ENCODE results near the gene FABP1. TPM values are rescaled to one million over a fixed set of nuclear protein-coding genes. Genes with fewer than 3 reads are reported as not detected.

The FABP1 gene
- total RNA-seq = 1,000 to 10,000 TPM; 2,293 to 3,160 TPM
- long read RNA-seq, transcript FABP1-204 (4 exons, 2,084 nt) = minor isoform, 12 of 6,716 reads
- long read RNA-seq, transcript FABP1-203 (2 exons, 546 nt) = minor isoform, 13 of 6,716 reads
- long read RNA-seq, transcript FABP1-201 (4 exons, 555 nt) = major isoform, 6,330 of 6,716 reads
- long read RNA-seq, transcript FABP1-202 (3 exons, 1,839 nt) = minor isoform, 70 of 6,716 reads
- long read RNA-seq, partial matches to known transcripts = 164 of 6,716 reads
- long read RNA-seq, other reads (novel, unspliced or antisense) = 127 of 6,716 reads

GRCh38 chr2:88127888-88128653 is at the start of gene FABP1:
TSS of gene FABP1 (minus strand) at chr2:88128062. CDS start at chr2:88128017, 45 bp downstream.
- intact Hi-C loops (cut with DNase I, micrococcal nuclease) = no loop called here
- ATAC-seq = peak; percentile 56

GRCh38 chr2:88177556-88177955 is 49.7 kb upstream of the FABP1 start:
- no peak for DNase-seq
- intact Hi-C loops (cut with DNase I, micrococcal nuclease) = no loop called here
- ATAC-seq = no peak

More at GRCh38 chr2:88127888-88128653, at the start of gene FABP1:
- peak; percentile 45 to 67 for DNase-seq

GRCh38 chr2:88176352-88176984 is 48.6 kb upstream of the FABP1 start:
- no peak for DNase-seq
- no peak for ATAC-seq
- intact Hi-C loops (cut with DNase I, micrococcal nuclease) = no loop called here

GRCh38 chr2:88172882-88173281 is 45.0 kb upstream of the FABP1 start:
- DNase-seq = no peak
- ATAC-seq = no peak
- intact Hi-C loops (cut with DNase I, micrococcal nuclease) = no loop called here

- no peak for DNase-seq
- intact Hi-C loops (cut with DNase I, micrococcal nuclease) = no loop called here
- ATAC-seq = no peak
Measured at GRCh38 chr2:88171966-88172365, 44.1 kb upstream of the FABP1 start.

- DNase-seq = peak in 1 of 2 donors; percentile 48
- peak; percentile 58 for ATAC-seq
- intact Hi-C loops (cut with DNase I, micrococcal nuclease) = no loop called here
Measured at GRCh38 chr2:88170472-88170892, 42.6 kb upstream of the FABP1 start.

- ATAC-seq = no peak
- intact Hi-C loops (cut with DNase I, micrococcal nuclease) = loop anchor here (10.0 kb wide), 2 partner anchors 104 to 1354 kb away; partner anchors contain the start of gene SMYD1 (in 1 of the 2)
Measured at GRCh38 chr2:88168386-88168785, 40.5 kb upstream of the FABP1 start.

GRCh38 chr2:88167740-88168139 is 39.9 kb upstream of the FABP1 start:
- intact Hi-C loops (cut with DNase I, micrococcal nuclease) = loop anchor here (10.0 kb wide), 2 partner anchors 103 to 1353 kb away; partner anchors contain the start of gene SMYD1 (in 1 of the 2)
- ATAC-seq = no peak

More at GRCh38 chr2:88168386-88168785, 40.5 kb upstream of the FABP1 start:
- no peak for DNase-seq

GRCh38 chr2:88165332-88166003 is 37.6 kb upstream of the FABP1 start:
- ATAC-seq (no peak), DNase-seq (no peak)
- intact Hi-C loops (cut with DNase I, micrococcal nuclease) = loop anchor here (10.0 kb wide), 2 partner anchors 101 to 1351 kb away; partner anchors contain the start of gene SMYD1 (in 1 of the 2)

More at GRCh38 chr2:88167740-88168139, 39.9 kb upstream of the FABP1 start:
- no peak for DNase-seq

- intact Hi-C loops (cut with DNase I, micrococcal nuclease) = loop anchor here (10.0 kb wide), 2 partner anchors 97 to 1347 kb away; partner anchors contain the start of gene SMYD1 (in 1 of the 2)
- DNase-seq (no peak), ATAC-seq (no peak)
Measured at GRCh38 chr2:88161446-88162244, 33.8 kb upstream of the FABP1 start.

- DNase-seq (no peak), ATAC-seq (no peak)
- intact Hi-C loops (cut with DNase I, micrococcal nuclease) = loop anchor here (10.0 kb wide), 2 partner anchors 96 to 1346 kb away; partner anchors contain the start of gene SMYD1 (in 1 of the 2)
Measured at GRCh38 chr2:88160517-88160916, 32.7 kb upstream of the FABP1 start.

- DNase-seq (peak; percentile 51 to 65), ATAC-seq (peak; percentile 93)
- intact Hi-C loops (cut with DNase I, micrococcal nuclease) = loop anchor here (2.0 to 10.0 kb wide), 3 partner anchors 95 to 1345 kb away; partner anchors contain the start of gene SMYD1 (in 1 of the 2)
Measured at GRCh38 chr2:88159955-88160415, 32.1 kb upstream of the FABP1 start.

- intact Hi-C loops (cut with DNase I, micrococcal nuclease) = loop anchor here in 1 of 2 donors (2.0 kb wide), 1 partner anchor 97 kb away; no protein-coding TSS in a partner anchor
- DNase-seq = no peak
- peak; percentile 51 for ATAC-seq
Measured at GRCh38 chr2:88159481-88159880, 31.6 kb upstream of the FABP1 start.

- ATAC-seq (no peak), DNase-seq (no peak)
- intact Hi-C loops (cut with DNase I, micrococcal nuclease) = no loop called here
Measured at GRCh38 chr2:88148929-88149438, 21.1 kb upstream of the FABP1 start.

GRCh38 chr2:88147145-88147544 is 19.3 kb upstream of the FABP1 start:
- intact Hi-C loops (cut with DNase I, micrococcal nuclease) = no loop called here
- no peak for ATAC-seq

GRCh38 chr2:88146590-88146989 is 18.7 kb upstream of the FABP1 start:
- ATAC-seq = peak; percentile 56
- intact Hi-C loops (cut with DNase I, micrococcal nuclease) = no loop called here
- no peak for DNase-seq

More at GRCh38 chr2:88147145-88147544, 19.3 kb upstream of the FABP1 start:
- DNase-seq = no peak

- ATAC-seq (peak; percentile 86), DNase-seq (peak; percentile 80 to 88)
- intact Hi-C loops (cut with DNase I, micrococcal nuclease) = no loop called here
Measured at GRCh38 chr2:88144914-88145497, 17.1 kb upstream of the FABP1 start.

All from left colon (tissue), 2 donors.